Measurements from ENCODE around the gene CLK4.

- no peak for TF ChIP-seq CTCF (conservative IDR thresholded peaks at IDR 0.05; ENCODE audit: low read depth, low read length)
- no peak for TF ChIP-seq EZH2 (IDR thresholded peaks at IDR 0.05; ENCODE audit: low read length, unreplicated experiment)
These were observed 72.5 kb downstream of the CLK4 start for GRCh38 chr5:178554311-178554710.
